GM06990 (cell line): ENCODE data around the gene DBH.

ENCODE experiments used
- DNase-seq: peaks from one replicate; pipeline ENCODE4 v3.0.0-alpha.2; 2011; ENCODE audit not compliant: insufficient read length; ENCODE audit errors: extremely low read depth
- H3K27me3 ChIP-seq: replicated peaks from 2 replicates; pipeline ENCODE4 v1.6.0; 2011; ENCODE audit warnings: low read length; ENCODE audit not compliant: control insufficient read depth, insufficient read depth
- H3K36me3 ChIP-seq: 2 replicates; pipeline ENCODE4 v1.5.1; 2011; ENCODE audit warnings: low read length; ENCODE audit not compliant: control insufficient read depth, insufficient read depth
- H3K4me3 ChIP-seq: replicated peaks from 2 replicates; pipeline ENCODE4 v1.5.1; 2011; ENCODE audit warnings: low read depth, mild to moderate bottlenecking, control low read depth, low read length
- CTCF ChIP-seq: IDR thresholded peaks from 2 replicates; pipeline ENCODE4 v1.5.1; 2011; ENCODE audit warnings: low read length, control low read depth, mild to moderate bottlenecking, inconsistent platforms; ENCODE audit not compliant: insufficient read depth, poor library complexity, severe bottlenecking

DBH gene

GRCh38 chr9:133595910-133596309 lies 40.3 kb upstream of the DBH start:
- H3K27me3 ChIP-seq = no peaks in the 10 kb centered on the region
- no peak for DNase-seq
- H3K4me3 ChIP-seq = no peak overlapping the region
- H3K36me3 ChIP-seq = no peaks in the 10 kb centered on the region; the same call in 1 of the 2 replicates
- TF ChIP-seq CTCF = no peak

DNA sequence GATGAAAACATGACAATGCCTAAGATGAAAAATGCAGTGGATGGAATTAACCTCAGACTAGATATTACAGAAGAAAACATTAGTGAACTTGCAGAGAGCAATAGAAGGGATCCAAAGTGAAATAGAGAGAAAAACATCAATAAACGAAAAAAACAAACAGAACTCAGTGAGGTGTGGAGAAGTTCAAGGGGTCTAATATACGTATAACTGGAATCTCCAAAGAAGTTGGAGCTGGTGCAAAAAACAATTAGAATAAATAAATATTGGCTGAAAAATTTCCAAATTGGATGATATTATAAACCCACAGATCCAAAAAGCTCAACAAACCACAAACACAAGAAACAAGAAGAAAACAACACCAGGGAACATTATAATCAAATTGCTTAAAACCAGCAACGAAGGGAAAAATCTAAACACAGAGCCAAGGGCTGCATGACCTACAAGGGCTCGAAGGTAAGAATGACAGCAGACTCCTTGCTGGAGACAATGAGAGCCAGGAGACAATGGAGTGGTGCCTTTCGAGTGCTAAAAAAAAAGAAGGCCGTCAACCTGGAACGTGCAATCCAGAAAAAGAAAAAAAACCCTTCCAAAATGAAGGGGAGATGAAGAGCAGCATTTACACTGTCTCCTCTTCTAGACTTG lies 38.7 kb upstream of the DBH start:
- H3K27me3 ChIP-seq = no peaks in the 10 kb centered on the region
- DNase-seq = no peak
- H3K4me3 ChIP-seq = no peak overlapping the region
- TF ChIP-seq CTCF = no peak
- H3K36me3 ChIP-seq = no peaks in the 10 kb centered on the region; the same call in 1 of the 2 replicates

DNA sequence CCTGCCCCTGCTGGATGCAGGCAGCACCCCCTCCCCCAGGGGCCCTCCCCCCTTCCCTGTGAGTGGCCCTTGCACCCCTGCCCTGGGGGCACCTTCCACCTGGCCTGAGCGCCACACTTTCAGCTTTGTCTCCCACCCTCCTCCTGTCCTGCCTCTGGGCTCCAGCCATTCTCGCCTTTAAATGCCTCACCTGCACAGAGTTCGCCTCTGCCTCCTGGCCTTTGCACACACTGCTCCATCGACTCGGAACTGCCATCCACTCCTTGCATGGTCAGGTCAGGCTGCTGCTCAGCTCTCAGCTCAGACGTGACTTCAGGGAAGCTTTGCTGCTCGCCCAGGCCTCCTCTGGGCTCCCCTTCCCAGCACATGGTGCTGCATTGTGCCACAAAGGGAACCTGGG lies 37.2 kb upstream of the DBH start:
- no peak for TF ChIP-seq CTCF
- Histone ChIP-seq H3K27me3 (no peaks in the 10 kb centered on the region; the same call in 1 of the 2 replicates), H3K4me3 (no peak overlapping the region), H3K36me3 (no peaks in the 10 kb centered on the region; the same call in 1 of the 2 replicates)
- DNase-seq = no peak

DNA sequence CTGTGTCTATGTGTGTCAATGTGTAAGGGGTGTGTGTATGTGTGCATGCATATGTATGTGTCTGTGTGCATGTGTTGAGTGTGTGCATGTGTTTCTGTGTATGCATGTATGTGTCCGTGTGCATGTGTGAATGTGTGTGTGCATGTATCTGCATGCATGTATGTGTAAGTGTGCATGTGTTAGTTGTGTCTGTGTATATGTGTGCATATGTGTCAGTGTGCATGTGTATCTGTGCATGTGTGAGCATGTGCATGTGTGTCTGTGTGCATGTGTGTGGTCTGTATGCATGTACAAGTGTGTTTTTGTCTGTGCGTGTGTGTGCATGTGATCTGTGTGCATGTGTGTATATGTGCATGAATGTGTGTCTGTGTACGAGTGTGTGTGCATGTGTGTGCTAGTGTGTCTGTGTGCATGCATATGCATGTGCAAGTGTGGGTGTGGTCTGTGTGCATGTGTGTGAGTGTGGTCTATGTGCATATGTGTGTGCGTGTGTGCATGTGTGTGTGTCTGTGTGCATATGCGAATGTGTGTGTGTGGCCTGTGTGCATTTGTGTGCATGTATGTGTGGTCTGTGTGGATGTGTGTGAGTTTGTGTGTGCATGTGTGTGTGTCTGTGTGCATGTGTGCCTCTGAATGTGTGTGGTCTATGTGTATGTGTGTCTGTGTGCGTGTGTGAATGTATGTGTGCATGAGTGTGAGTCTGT lies 36.5 kb upstream of the DBH start:
- DNase-seq = no peak
- no peaks in the 10 kb centered on the region; the same call in 1 of the 2 replicates for H3K36me3 ChIP-seq
- TF ChIP-seq CTCF = no peak
- no peak overlapping the region for H3K4me3 ChIP-seq
- no peaks in the 10 kb centered on the region; the same call in 1 of the 2 replicates for H3K27me3 ChIP-seq

- no peak for DNase-seq
- H3K4me3 ChIP-seq = no peak overlapping the region
- H3K27me3 ChIP-seq = no peaks in the 10 kb centered on the region; the same call in 1 of the 2 replicates
- TF ChIP-seq CTCF = no peak
- no peaks in the 10 kb centered on the region; the same call in 1 of the 2 replicates for H3K36me3 ChIP-seq
Measured at GRCh38 chr9:133600739-133601138, 35.4 kb upstream of the DBH start.
